ENCODE measurements around the gene C9orf43. TPM values are rescaled to one million over a fixed set of nuclear protein-coding genes. Genes with fewer than 3 reads are reported as not detected.
"Not testable (repeated sequence)": the region's sequence is repeated elsewhere in the genome, so short reads cannot be mapped to it uniquely, and the experiment has no call there.

C9orf43 gene
- total RNA-seq, 2 experiments from 2014 or later, result 1.8 to 2.9 TPM

DNA sequence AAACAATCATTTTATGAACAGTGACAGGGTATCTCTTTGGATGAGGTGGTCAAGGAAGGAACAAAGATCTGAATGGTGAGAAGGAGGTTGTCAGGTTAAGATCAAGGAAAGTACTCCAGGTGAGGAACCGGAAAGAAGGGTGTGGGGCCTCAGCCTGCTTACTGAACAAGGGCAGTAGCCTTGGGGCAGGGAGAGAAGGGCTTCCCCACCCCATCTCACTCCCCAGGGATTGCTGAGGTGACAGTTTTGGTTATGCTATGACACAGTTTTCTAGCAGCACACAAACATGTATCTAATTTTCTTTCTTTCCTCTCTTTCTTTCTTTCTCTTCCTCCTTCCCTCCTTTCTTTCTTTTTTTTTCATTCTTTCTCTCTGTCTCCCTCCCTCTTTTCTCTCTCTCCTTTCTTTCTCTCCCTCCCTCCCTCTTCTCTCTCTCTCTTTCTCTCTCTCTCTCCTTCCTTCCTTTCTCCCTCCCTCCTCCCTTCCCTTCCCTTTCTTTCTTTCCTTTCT is 29.6 kb upstream of the C9orf43 start:
- ChIA-PET POLR2A (no interaction called here), CTCF (ENCODE audit: unreplicated experiment) (no interaction called here)
- Histone ChIP-seq H3K4me2 (ENCODE audit: low read length) (peak overlapping the region; percentile 54), H4K20me1 (ENCODE audit: insufficient read depth, low read length) (no peaks in the 10 kb centered on the region), H3K9me3 (ENCODE audit: low read length) (no peaks in the 10 kb centered on the region), H3K4me1 (ENCODE audit: insufficient read depth, low read length, poor library complexity, severe bottlenecking) (peaks cover 17% of the 10 kb centered on the region), H3K4me3 (ENCODE audit: low read depth, low read length, poor library complexity, severe bottlenecking) (no peak overlapping the region), H2AFZ (ENCODE audit: low read length) (peak overlapping the region; percentile 90), H3K27ac (ENCODE audit: low read depth, low read length, poor library complexity, severe bottlenecking) (no peak overlapping the region), H3K79me2 (ENCODE audit: insufficient read depth, low read depth, low read length) (no peaks in the 10 kb centered on the region), H3K36me3 (ENCODE audit: insufficient read depth, low read length) (no peaks in the 10 kb centered on the region), H3K9me2 (ENCODE audit: insufficient read depth, low read length) (no peaks in the 10 kb centered on the region)
- TF ChIP-seq EZH2phosphoT487 (IDR thresholded peaks at IDR 0.05; ENCODE audit: borderline replicate concordance, low read depth, low read length), result no peak
- TF ChIP-seq, protein P1, sequence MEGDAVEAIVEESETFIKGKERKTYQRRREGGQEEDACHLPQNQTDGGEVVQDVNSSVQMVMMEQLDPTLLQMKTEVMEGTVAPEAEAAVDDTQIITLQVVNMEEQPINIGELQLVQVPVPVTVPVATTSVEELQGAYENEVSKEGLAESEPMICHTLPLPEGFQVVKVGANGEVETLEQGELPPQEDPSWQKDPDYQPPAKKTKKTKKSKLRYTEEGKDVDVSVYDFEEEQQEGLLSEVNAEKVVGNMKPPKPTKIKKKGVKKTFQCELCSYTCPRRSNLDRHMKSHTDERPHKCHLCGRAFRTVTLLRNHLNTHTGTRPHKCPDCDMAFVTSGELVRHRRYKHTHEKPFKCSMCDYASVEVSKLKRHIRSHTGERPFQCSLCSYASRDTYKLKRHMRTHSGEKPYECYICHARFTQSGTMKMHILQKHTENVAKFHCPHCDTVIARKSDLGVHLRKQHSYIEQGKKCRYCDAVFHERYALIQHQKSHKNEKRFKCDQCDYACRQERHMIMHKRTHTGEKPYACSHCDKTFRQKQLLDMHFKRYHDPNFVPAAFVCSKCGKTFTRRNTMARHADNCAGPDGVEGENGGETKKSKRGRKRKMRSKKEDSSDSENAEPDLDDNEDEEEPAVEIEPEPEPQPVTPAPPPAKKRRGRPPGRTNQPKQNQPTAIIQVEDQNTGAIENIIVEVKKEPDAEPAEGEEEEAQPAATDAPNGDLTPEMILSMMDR (conservative IDR thresholded peaks at IDR 0.05; ENCODE audit: low read length), result no peak
- intact Hi-C loops (cut with micrococcal nuclease; ENCODE audit: unreplicated experiment), result no loop called here
- DNase-seq (ENCODE audit: low spot score), result peak; percentile 58
- no TSS peak for BruUV-seq (replicated peaks)

DNA sequence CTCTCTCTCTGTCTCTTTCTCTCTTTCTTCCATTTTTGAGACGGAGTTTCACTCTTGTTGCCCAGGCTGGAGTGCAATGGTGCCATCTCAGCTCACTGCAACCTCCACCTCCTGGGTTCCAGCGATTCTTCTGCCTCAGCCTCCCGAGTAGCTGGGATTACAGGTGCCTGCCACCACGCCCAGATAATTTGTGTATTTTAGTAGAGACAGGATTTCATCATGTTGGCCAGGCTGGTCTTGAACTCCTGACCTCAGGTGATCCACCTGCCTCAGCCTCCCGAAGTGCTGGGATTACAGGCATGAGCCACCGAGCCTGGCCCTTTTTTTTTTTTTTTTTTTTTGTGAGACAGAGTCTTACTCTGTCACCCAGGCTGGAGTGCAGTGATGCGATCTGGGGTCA is 29.1 kb upstream of the C9orf43 start:
- H3K4me2 ChIP-seq (ENCODE audit: low read length); DNase-seq (ENCODE audit: low spot score); H3K79me2 ChIP-seq (ENCODE audit: insufficient read depth, low read depth, low read length); H3K4me3 ChIP-seq (ENCODE audit: low read depth, low read length, poor library complexity, severe bottlenecking); BruUV-seq (replicated peaks); intact Hi-C loops (cut with micrococcal nuclease; ENCODE audit: unreplicated experiment); H3K9me2 ChIP-seq (ENCODE audit: insufficient read depth, low read length); H4K20me1 ChIP-seq (ENCODE audit: insufficient read depth, low read length); H3K27ac ChIP-seq (ENCODE audit: low read depth, low read length, poor library complexity, severe bottlenecking); H3K36me3 ChIP-seq (ENCODE audit: insufficient read depth, low read length); CTCF ChIA-PET (ENCODE audit: unreplicated experiment); H3K9me3 ChIP-seq (ENCODE audit: low read length); H2AFZ ChIP-seq (ENCODE audit: low read length): not testable (repeated sequence)
- H3K4me1 ChIP-seq (ENCODE audit: insufficient read depth, low read length, poor library complexity, severe bottlenecking), result peaks cover 15% of the 10 kb centered on the region
- POLR2A ChIA-PET, result interaction anchor here (0.6 kb wide), 1 partner anchor 1770 kb away, joined by 3 read pairs; no protein-coding TSS in a partner anchor

- peaks cover 14% of the 10 kb centered on the region for H3K4me1 ChIP-seq (ENCODE audit: insufficient read depth, low read length, poor library complexity, severe bottlenecking)
- DNase-seq (ENCODE audit: low spot score), result no peak
- H2AFZ ChIP-seq (ENCODE audit: low read length), result no peak overlapping the region
- POLR2A ChIA-PET, result interaction anchor here (0.5 to 0.6 kb wide), 2 partner anchors 107 to 1770 kb away, joined by 3 read pairs; partner anchors contain the start of genes CDC26 and PRPF4
- no peak overlapping the region for H3K4me2 ChIP-seq (ENCODE audit: low read length)
- H3K4me3 ChIP-seq (ENCODE audit: low read depth, low read length, poor library complexity, severe bottlenecking), result no peak overlapping the region
- no TSS peak for BruUV-seq (replicated peaks)
- no peak overlapping the region for H3K27ac ChIP-seq (ENCODE audit: low read depth, low read length, poor library complexity, severe bottlenecking)
- CTCF ChIA-PET (ENCODE audit: unreplicated experiment), result no interaction called here
- H3K79me2 ChIP-seq (ENCODE audit: insufficient read depth, low read depth, low read length), result no peaks in the 10 kb centered on the region
- no peaks in the 10 kb centered on the region for H4K20me1 ChIP-seq (ENCODE audit: insufficient read depth, low read length)
- no peaks in the 10 kb centered on the region for H3K9me3 ChIP-seq (ENCODE audit: low read length)
- H3K36me3 ChIP-seq (ENCODE audit: insufficient read depth, low read length), result no peaks in the 10 kb centered on the region
- TF ChIP-seq, protein P1 (conservative IDR thresholded peaks at IDR 0.05; ENCODE audit: low read length), result no peak
- TF ChIP-seq EZH2phosphoT487 (IDR thresholded peaks at IDR 0.05; ENCODE audit: borderline replicate concordance, low read depth, low read length), result no peak
- no peaks in the 10 kb centered on the region for H3K9me2 ChIP-seq (ENCODE audit: insufficient read depth, low read length)
- intact Hi-C loops (cut with micrococcal nuclease; ENCODE audit: unreplicated experiment), result no loop called here
Measured at GRCh38 chr9:113381909-113382411, 28.6 kb upstream of the C9orf43 start.

Measured in OCI-LY7 (cell line).